NT2/D1 (cell line): ENCODE data around the gene IQSEC3.

Experiments
- DNase-seq: peaks from one replicate; pipeline ENCODE4 v3.0.0-alpha.2; 2011; ENCODE audit warnings: low read depth, low spot score
- H3K27me3 ChIP-seq: 2 replicates; pipeline ENCODE4 v1.6.0; 2011; ENCODE audit warnings: mild to moderate bottlenecking; ENCODE audit not compliant: insufficient read length, insufficient read depth
- H3K36me3 ChIP-seq: 2 replicates; pipeline ENCODE4 v1.6.1; 2011; ENCODE audit warnings: mild to moderate bottlenecking, low read length, mixed read lengths; ENCODE audit not compliant: insufficient read depth, insufficient read length
- H3K4me1 ChIP-seq: 2 replicates; pipeline ENCODE4 v1.5.1; 2011; ENCODE audit not compliant: insufficient read depth, insufficient read length
- H3K4me3 ChIP-seq: 2 replicates; pipeline ENCODE4 v1.5.1; 2011; ENCODE audit warnings: low read depth; ENCODE audit not compliant: insufficient read length
- H3K9ac ChIP-seq: 2 replicates; pipeline ENCODE4 v1.6.0; 2011; ENCODE audit warnings: low read depth; ENCODE audit not compliant: insufficient read length
- H3K9me3 ChIP-seq: 2 replicates; pipeline ENCODE4 v1.5.1; 2011; ENCODE audit warnings: mild to moderate bottlenecking, low read length; ENCODE audit not compliant: insufficient read depth
- SUZ12 ChIP-seq: IDR thresholded peaks from 2 replicates; pipeline ENCODE4 v1.6.1; 2011; ENCODE audit not compliant: insufficient read length, insufficient read depth; ENCODE audit errors: extremely low read depth
- YY1 ChIP-seq: IDR thresholded peaks from 2 replicates; pipeline ENCODE4 v1.6.1; 2011; ENCODE audit not compliant: insufficient read length, insufficient read depth
- ZNF274 ChIP-seq: IDR thresholded peaks from 2 replicates; pipeline ENCODE4 v1.6.1; 2011; ENCODE audit warnings: mild to moderate bottlenecking, low read depth, low read length

Gene IQSEC3

GRCh38 chr12:226401-226800 lies 159.8 kb downstream of the IQSEC3 start:
- TF ChIP-seq SUZ12 (no peak), ZNF274 (no peak), YY1 (no peak)
- Histone ChIP-seq H3K27me3 (peaks cover 3% of the 10 kb centered on the region), H3K4me3 (no peak overlapping the region), H3K9ac (no peak overlapping the region), H3K4me1 (peaks cover 9% of the 10 kb centered on the region), H3K9me3 (no peaks in the 10 kb centered on the region), H3K36me3 (no peaks in the 10 kb centered on the region)
- no peak for DNase-seq

- Histone ChIP-seq H3K9ac (no peak overlapping the region), H3K4me3 (no peak overlapping the region), H3K4me1 (peaks cover 9% of the 10 kb centered on the region), H3K27me3 (peaks cover 3% of the 10 kb centered on the region), H3K9me3 (no peaks in the 10 kb centered on the region), H3K36me3 (no peaks in the 10 kb centered on the region)
- TF ChIP-seq ZNF274, result no peak
- no peak for TF ChIP-seq YY1
- no peak for TF ChIP-seq SUZ12
- no peak for DNase-seq
Measured at GRCh38 chr12:227286-227915, 160.8 kb downstream of the IQSEC3 start.
